Colon (tissue), 2 donors: Measurements from ENCODE around the gene EIF5A2.
"Not testable (repeated sequence)": the region's sequence is repeated elsewhere in the genome, so short reads cannot be mapped to it uniquely, and the experiment has no call there.

ENCODE experiments used
- FAIRE-seq: peaks from 2 replicates; lab custom pipeline; 2012; peaks lifted over from hg19 to GRCh38; lab: Jason Lieb, UNC
- donor health status: control.
- donor health status: control.

EIF5A2 gene

DNA sequence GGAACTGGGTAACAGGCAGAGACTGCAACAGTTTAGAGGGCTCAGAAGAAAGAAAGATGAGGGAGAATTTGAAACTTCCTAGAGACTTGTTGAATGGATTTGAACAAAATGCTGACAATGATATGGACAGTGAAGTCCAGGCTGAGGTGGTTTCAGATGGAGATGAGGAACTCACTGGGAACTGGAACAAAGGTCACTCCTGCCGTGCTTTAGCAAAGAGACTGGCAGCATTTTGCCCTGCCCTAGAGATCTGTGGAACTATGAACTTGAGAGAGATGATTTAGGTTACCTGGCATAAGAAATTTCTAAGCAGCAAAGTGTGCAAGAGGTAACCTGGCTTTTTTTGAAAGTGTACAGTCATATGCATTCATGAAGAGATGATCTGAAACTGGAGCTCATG is 11.7 kb downstream of the EIF5A2 start:
- FAIRE-seq: no peak

DNA sequence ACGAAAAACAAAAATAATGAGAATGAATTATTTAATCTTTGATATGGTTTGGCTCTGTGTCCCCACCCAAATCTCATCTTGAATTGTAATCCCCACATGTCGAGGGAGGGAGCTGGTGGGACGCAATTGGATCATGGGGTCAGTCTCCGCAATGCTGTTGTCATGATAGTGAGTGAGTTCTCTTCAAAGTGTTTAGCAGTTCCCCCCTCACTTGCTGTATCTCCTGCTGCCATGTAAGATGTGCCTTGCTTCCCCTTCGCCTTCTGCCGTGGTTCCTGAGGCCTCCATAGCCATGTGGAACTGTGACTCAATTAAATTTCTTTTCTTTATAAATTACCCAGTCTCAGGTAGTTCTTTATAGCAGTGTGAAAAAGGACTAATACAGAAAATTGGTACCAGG is 12.1 kb downstream of the EIF5A2 start:
- not testable (repeated sequence) for FAIRE-seq

DNA sequence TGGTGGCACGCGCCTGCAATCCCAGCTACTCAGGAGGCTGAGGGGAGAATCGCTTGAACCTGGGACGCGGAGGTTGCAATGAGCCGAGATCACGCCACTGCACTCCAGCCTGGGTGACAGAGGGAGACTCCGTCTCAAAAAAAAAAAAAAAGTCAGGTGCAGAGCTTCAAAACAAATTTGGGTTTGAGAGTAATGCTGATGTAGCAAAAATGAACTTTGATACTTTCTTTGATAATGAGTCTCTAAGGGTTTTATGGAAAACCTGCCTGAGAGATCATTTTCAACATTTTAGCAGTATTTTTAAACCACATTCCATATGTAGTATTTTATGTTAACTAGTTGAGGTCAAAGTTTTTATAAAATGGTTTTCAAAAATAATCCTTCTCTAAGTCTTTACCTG is 14.5 kb downstream of the EIF5A2 start:
- no peak for FAIRE-seq

DNA sequence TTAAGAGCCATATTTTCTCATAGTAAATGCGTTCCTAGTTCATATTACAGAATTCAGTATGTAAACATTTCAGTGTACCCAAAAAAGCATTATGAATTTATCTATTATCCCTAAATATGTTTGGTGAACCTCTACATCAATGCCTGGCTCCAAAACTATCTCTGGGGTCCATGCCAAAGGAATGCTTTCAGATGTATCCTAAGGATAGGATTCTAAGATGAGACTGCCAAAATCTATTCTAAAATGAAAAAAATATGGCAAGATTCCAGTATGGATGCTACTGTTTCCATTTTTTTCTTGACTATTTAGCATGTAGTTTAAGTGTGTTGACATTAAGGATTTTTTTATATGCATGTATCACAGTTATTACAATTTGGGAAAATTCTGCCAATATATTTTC is 18.8 kb downstream of the EIF5A2 start:
- FAIRE-seq: no peak

DNA sequence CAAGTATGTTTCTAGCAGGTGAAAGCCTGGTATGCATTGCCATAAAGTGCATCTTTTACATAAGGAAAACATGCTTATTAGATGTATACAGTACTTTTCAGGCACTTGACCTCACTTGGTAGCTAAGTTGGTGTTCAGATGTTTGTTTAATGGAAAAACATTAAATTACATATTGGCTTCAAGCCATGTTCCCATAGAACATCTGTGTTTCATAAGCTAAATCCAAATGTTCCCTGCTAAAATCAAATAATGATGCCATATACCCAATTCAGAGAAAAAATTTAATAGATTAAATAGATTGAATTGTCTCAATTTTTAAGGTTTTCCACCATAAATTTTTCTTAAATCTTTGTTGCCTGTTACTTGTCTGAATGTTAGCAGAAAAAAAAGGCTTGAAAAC is 19.3 kb downstream of the EIF5A2 start:
- FAIRE-seq: no peak

DNA sequence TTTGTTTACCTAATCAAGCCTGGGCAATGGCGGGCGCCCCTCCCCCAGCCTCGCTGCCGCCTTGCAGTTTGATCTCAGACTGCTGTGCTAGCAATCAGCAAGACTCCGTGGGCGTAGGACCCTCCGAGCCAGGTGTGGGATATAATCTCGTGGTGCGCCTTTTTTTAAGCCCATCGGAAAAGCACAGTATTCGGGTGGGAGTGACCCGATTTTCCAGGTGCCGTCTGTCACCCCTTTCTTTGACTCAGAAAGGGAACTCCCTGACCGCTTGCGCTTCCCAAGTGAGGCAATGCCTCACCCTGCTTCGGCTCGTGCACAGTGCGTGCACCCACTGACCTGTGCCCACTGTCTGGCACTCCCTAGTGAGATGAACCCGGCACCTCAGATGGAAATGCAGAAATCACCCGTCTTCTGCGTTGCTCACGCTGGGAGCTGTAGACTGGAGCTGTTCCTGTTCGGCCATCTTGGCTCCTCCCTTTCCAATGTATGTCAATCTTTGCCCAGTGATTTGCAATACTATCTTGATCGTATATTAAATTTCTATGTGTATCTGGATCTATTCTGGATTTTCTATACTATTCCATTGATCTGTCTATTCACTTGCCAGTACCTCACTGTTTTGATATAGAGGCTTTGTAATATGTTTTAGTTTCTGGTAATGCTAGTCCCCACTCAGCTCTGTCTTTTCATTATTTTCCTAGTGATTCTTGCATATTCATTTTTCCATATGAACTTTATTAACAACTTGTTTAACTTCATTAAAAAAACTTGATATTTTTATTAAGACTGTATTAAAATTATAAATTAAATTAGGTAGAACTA is 24.1 kb downstream of the EIF5A2 start:
- not testable (repeated sequence) for FAIRE-seq

DNA sequence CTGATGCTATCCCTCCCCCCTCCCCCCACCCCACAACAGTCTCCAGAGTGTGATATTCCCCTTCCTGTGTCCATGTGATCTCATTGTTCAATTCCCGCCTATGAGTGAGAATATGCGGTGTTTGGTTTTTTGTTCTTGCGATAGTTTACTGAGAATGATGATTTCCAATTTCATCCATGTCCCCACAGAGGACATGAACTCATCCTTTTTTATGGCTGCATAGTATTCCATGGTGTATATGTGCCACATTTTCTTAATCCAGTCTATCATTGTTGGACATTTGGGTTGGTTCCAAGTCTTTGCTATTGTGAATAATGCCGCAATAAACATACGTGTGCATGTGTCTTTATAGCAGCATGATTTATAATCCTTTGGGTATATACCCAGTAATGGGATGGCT is 29.7 kb downstream of the EIF5A2 start:
- not testable (repeated sequence) for FAIRE-seq

DNA sequence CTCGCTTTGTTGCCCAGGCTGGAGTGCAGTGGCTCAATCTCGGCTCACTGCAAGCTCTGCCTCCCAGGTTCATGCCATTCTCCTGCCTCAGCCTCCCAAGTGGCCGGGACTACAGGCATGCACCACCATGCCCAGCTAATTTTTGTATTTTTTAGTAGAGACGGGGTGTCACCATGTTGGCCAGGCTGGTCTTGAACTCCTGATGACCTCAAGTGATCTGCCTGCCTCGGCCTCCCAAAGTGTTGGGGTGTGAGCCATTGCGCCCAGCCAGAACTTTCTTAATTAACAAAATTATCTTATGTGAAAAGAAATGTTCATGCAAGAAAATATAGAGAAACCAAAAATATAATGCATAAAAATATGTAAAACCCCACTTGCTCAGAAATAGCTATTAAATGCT is 31.1 kb downstream of the EIF5A2 start:
- not testable (repeated sequence) for FAIRE-seq

DNA sequence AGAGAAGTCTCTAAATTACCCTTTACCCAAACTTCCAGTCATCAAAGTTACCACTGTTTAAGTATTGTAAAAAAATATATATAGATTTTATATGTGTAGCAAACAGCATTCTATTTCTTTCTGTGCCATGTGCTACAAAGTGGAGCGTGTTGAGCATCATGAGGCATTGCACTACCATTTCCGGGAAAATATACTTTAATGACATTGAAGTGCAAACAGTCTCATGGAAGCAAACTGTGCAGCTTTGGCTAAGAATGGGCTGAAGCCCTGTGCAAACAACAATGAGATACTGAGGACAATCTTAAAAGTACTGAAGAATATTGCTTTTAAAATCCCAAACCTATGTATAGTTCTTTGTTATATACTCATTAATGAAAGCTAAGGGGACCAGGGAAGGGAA is 31.9 kb downstream of the EIF5A2 start:
- no peak for FAIRE-seq

DNA sequence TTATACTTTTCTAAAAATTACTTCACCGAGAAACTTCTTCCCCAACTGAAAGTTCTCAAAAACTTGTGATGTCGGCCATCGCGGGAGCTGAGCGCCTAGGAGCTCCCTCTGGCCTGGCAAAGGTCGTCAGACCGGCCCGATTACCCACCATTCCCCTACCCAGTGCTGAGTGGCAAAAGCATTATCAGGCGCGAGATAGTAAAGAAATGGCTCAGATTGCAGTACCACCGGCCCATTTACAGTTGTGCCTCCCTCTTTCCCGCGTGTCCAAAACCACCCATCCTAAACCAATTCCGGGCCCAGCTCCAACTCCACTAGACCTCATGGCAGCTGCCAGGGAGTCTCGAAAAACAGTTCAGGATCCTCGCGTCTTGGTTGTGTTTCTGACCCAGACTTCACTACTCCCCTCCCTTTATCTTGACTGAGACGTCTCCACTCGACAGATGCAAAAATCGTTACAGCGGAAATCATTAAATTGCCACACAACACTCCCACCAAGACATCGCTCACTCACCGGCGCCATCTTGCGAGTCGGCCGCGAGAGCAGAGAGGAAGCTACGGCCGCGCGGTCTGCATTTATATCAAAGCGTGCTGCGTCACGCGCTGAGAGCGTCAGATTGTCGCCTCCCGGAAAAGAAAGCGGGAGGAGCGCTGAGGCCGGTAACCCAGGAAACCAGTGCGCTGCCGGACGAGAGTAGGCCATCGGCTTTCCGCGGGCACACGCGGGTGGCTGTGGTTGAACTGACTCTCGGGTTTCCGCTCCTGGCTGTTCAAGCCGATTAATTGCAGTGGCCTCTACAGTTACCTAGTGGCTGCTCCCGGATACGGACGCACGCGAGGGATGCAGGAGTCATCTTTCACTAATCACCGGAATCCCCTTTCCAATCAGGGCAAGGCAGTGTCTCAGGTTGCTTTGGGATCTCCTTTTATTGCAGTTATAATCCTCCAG is 38.5 kb downstream of the EIF5A2 start, which contains the start of gene RPL22L1:
Gene RPL22L1 (minus strand): TSS at position 551 of the 949 bp plus-strand sequence. CDS start 28 bp downstream, at position 523.
- peak; percentile 41 for FAIRE-seq

DNA sequence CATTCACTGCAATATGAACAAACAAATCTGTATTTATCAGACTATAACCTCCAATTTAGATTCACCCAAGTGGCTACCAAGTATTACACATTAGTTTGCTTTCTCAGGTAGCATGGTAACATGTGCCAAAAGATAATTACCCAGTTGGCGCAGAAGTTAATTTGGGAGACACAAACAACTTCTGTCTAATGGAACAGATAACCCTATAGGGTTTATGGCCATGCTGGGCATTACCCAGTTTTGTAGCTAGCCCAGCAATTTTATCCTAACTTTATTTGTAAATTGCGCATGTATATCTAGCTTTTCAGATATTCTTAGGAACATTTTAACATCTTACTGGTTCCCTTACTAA is 39.2 kb downstream of the EIF5A2 start:
- FAIRE-seq: no peak

DNA sequence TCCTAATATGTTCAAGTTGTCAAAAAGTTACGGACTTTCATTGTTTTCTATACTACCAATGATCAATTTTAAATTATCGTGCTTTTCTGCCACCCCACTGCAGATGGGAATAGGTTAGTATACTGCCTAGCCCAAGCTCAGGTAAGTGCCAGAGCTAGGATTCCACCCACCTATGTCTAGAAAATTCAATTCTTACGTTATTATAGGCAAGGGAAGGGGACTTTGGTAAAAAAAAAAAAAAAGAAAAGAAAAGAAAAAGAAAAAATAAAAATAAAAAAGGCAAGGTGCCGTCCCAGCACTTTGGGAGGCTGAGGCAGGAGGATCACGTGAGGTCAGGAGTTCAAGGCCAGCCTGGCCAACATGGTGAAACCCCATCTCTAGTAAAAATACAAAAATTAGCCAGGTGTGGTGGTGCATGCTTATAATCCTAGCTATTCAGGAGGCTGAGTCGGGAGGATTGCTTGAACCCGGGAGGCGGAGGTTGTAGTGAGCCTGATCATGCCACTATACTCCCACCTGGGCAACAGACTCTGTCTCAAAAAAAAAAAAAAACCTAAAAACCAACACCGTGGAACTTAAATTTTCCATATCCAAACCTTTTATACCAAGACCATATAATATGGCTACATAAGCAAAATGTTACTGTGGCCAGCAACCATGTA is 39.7 kb downstream of the EIF5A2 start:
- no peak for FAIRE-seq

DNA sequence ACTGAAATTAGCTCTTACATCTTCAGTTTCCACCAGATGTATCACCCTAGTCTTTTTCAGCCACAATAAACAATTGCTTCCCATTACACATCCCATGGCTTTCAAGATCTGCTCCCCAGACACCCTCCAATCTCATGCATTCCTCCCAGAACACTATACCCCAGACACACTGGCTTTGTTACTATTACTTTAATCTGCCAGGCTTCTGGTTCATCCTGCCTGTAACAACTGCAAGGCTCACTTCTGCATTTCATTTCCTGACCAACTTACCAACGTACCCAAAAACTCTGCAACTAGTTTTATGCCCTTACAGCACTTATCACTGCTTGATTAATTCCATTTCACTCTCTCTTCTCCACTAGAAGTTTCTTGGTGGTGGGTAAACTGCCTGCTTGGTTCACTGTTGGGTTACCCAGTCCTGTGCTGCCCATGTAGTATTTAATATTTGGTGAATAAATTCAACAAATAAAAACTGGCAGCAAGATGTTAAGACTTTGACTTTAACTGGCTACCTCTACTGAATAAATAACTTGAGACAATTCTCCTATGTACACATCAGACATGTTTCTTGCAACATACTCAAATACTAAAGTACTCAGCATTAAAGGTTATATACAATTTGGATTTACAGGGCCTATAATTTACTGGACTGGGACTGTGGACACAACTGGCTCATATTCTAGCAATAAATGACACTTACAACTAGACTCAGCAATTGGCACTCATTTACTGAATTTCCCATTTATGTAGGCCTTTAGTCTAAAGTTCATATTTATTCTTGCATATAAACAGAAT is 41.1 kb downstream of the EIF5A2 start:
- no peak for FAIRE-seq

DNA sequence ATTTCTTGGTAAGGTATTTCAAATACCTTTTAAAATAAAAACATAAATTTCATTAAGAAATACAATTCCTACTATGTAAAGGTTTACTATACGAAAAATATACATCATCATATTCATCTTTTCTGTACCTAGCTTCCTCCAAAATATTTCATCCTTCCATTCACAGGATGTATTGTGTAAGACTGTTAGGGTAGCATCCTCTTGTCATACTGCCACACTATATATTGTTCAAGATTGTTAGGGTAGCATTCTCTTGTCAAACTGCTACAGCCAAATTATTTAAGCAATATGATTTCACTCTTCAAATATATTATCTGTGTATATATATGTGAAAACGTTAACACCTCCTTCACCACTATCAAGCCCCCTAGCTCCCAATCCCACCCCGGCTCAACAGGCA is 41.9 kb downstream of the EIF5A2 start:
- no peak for FAIRE-seq

DNA sequence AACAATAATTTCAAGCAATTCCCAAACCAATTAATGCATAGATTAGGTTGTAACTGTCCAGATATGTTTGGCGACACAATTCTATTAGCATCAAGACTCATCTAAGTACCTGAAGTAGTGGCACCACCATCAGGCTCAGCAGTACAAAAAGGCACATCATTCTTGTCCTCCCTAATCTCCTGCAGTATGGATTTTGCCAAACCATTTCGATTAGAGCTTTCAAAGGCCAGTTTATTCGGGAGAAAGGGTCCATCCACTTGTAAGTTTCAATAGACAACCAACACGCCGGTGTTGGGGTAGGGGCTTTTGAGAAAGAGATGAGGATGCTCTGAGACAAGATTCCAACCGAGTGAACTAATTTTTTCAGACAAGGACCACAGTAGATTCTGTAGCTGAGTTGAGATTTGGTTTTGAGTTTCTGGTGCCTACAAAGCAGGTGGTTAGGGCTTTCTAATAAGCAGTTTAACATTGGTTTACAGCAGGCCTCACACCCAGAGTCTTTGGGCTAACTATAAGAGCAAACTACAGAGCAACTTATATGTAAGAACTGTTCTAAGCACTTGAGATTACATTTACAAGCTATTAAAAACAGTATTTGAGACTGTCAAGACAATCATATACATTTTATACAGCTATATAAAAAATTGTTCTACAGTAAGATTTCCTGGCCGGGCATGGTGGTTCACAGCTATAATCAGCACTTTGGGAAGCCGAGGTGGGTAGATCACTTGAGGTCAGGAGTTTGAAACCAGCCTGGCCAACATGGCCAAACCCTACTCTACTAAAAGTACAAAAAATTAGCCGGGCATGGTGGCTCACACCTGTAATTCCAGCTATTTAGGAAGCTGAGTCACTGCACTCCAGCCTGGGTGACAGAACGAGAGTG is 43.0 kb downstream of the EIF5A2 start:
- FAIRE-seq: no peak

DNA sequence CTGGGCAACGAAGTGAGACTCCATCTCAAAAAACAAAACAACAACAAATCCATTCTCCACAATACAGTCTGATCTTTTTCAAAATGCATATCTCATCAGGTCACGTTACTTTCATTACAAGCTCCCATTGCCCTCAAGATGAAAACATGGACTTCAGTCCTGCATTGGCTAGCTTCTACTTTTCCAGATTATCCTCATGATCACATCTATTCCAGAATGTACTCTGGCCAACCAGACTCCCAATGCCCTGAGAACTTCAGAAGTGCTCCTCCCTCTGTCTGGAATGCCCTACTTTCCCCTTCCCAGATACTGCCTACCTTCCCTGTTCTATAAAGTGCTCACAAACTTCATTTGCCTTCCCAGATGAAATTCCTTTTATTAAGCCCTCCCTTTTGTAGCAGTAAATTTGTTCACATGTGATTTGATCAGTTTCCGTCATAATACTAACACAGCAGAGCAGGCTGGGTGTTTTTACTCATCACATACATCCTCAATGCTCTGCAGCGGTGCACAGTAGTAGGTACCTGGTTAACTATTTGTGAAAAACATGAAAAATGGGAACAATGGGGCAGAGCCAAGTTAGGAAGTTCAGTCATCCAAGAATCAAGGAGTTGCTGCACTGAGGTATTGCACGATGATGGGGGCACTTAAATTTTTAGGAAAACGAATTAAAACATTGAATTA is 43.8 kb downstream of the EIF5A2 start:
- no peak for FAIRE-seq

DNA sequence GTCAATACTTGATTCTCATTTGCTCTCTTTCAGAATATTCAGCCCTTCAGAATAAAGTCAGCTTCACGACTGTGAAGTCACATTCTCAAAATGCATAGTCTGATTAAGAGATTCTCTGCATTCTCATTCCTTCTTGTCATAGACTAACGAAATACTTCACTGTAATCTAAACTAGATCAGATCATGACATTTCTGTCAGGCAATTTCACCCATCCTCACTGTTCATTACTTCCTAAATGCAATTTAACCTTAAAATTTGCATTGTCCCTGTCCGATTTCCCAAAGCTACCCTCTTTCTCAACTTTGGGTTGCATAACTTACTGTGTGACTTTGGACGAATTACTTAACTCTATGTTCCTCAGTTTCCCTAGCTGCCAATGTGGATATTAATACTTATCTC is 44.6 kb downstream of the EIF5A2 start:
- no peak for FAIRE-seq

DNA sequence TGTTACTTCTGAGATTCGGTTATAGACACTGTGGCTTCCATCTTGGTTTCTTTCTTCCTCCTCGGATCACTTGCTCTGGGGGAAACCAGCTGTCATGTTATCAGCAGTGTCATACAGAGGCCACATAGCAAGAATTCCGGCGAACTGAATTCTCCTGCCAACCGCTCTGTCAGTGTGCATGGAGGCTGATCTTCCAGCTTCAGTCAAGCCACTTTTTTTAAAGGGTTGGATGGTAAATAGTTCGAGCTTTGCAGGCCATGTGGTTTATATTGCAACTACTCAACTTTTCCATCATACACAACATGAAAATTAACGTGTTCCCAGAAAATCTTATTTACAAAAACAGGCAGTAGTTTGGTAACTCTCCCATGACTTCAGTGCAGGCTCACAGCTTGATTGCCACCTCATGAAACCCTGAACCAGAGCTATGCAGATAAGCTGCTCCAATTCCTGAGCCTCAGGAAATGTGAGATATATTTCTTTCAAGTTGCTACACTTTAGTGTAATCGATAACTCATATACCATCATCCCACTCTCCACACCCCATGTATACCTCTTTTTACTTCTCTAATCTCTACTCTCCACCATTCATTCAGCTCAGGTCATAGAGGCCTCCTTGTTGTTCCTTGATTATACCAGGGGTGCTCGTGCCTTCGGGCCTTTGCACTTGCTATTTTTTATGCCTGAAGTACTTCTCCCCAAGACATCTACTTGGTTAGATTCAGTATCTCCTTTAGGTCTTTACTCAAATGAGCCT is 45.6 kb downstream of the EIF5A2 start:
- FAIRE-seq: no peak

DNA sequence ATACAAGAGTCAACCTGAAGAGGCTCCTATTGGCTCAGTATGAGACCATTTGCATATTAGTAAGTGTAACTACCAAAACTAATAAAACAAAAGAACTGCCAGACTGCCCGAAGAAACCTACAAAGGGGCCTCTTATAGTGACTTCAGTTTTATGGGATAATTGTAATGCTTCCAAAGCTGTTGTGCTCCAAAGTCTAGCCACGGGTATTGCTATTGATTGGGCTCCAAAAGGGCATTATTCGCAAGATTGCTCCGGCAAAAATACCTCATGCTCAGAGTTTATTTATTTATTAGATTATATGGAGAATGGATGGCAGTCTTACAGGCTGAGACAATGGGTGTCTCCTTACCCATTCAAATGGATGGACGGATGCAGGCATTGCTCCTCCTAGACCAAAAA is 49.8 kb downstream of the EIF5A2 start:
- FAIRE-seq: no peak
